WTC11 (cell line): Measurements from ENCODE around the gene RRAGA. TPM values are rescaled to one million over a fixed set of nuclear protein-coding genes. Genes with fewer than 3 reads are reported as not detected.

ENCODE experiments used
- ATAC-seq: fragments of 200-7000 bp; cut with Tn5 transposase; 2 replicates; pipeline ENCODE4 v1.10.0; 2021; ENCODE audit warnings: mild to moderate bottlenecking, moderate library complexity
- CTCF ChIA-PET: fragments of 300-600 bp; sonication (Branson Sonifier 250); formaldehyde crosslinking; loops from one replicate; lab custom pipeline; 2021; ENCODE audit warnings: antibody characterized with exemption; lab: Charles Lee
- POLR2A ChIA-PET: fragments of 350-600 bp; sonication (Branson Sonifier 250); formaldehyde crosslinking; loops from one replicate; lab custom pipeline; 2021; ENCODE audit warnings: antibody characterized with exemption; lab: Charles Lee
- DNase-seq: peaks from one replicate; pipeline ENCODE4 v3.0.0; 2021; ENCODE audit warnings: low spot score
- H3K27ac Mint-ChIP-seq: 2 replicates; pipeline ENCODE4 v1.8.0; 2021; ENCODE audit warnings: mixed read lengths
- H3K27me3 Mint-ChIP-seq: 2 replicates; pipeline ENCODE4 v1.8.0; 2021; ENCODE audit warnings: low read depth, mild to moderate bottlenecking, moderate library complexity, mixed read lengths
- H3K36me3 Mint-ChIP-seq: 2 replicates; pipeline ENCODE4 v1.8.0; 2021; ENCODE audit warnings: mixed read lengths
- H3K4me1 Mint-ChIP-seq: 2 replicates; pipeline ENCODE4 v1.8.0; 2022; ENCODE audit warnings: mixed read lengths
- H3K4me3 Mint-ChIP-seq: 2 replicates; pipeline ENCODE4 v1.8.0; 2021; ENCODE audit warnings: mild to moderate bottlenecking, moderate library complexity, mixed read lengths
- H3K9me3 Mint-ChIP-seq: 2 replicates; pipeline ENCODE4 v1.8.0; 2021; ENCODE audit warnings: mixed read lengths
- CBFB ChIP-seq: sonication (generic); formaldehyde crosslinking; IDR thresholded peaks from 2 replicates; pipeline ENCODE4 v1.8.1; 2022; ENCODE audit warnings: mild to moderate bottlenecking, low read depth, missing genetic modification reagents
- ELF4 ChIP-seq: sonication (generic); formaldehyde crosslinking; IDR thresholded peaks from 2 replicates; pipeline ENCODE4 v1.8.1; 2022; ENCODE audit warnings: low read depth, mild to moderate bottlenecking, moderate library complexity, missing genetic modification reagents
- ESRRA ChIP-seq: sonication (generic); formaldehyde crosslinking; IDR thresholded peaks from 2 replicates; pipeline ENCODE4 v1.8.1; 2022; ENCODE audit warnings: mild to moderate bottlenecking, missing genetic modification reagents, borderline replicate concordance
- FOXK1 ChIP-seq: sonication (generic); formaldehyde crosslinking; IDR thresholded peaks from 2 replicates; pipeline ENCODE4 v1.8.0; 2022; ENCODE audit warnings: mild to moderate bottlenecking, moderate library complexity, missing genetic modification reagents
- GABPB1 ChIP-seq: sonication (generic); formaldehyde crosslinking; IDR thresholded peaks from 2 replicates; pipeline ENCODE4 v1.8.1; 2023; ENCODE audit warnings: mild to moderate bottlenecking, missing genetic modification reagents
- NFE2L1 ChIP-seq: sonication (generic); formaldehyde crosslinking; IDR thresholded peaks from 2 replicates; pipeline ENCODE4 v1.8.1; 2023; ENCODE audit warnings: missing genetic modification reagents
- NR3C1 ChIP-seq: sonication (generic); formaldehyde crosslinking; conservative IDR thresholded peaks from 2 replicates; pipeline ENCODE4 v1.8.1; 2023; ENCODE audit warnings: low read depth, mild to moderate bottlenecking, missing genetic modification reagents
- SP1 ChIP-seq: sonication (generic); formaldehyde crosslinking; conservative IDR thresholded peaks from 2 replicates; pipeline ENCODE4 v1.8.1; 2022; ENCODE audit warnings: missing genetic modification reagents
- ZNF121 ChIP-seq: sonication (generic); formaldehyde crosslinking; IDR thresholded peaks from 2 replicates; pipeline ENCODE4 v1.8.0; 2023; ENCODE audit warnings: missing genetic modification reagents
- ZNF138 ChIP-seq: sonication (generic); formaldehyde crosslinking; conservative IDR thresholded peaks from 2 replicates; pipeline ENCODE4 v1.8.1; 2022; ENCODE audit warnings: mild to moderate bottlenecking, moderate library complexity, missing genetic modification reagents
- ZNF423 ChIP-seq: fragments of 250-450 bp; sonication (Bioruptor Pico); IDR thresholded peaks from 2 replicates; pipeline ENCODE4 v2.1.2; 2022; ENCODE audit warnings: mild to moderate bottlenecking, moderate library complexity
- total RNA-seq: library from RNA; stranded (reverse); gene quantifications from 3 replicates; pipeline ENCODE4 v1.2.3, GENCODE V29; 2021
- TF ChIP-seq, protein P1 (sequence below): fragments of 250-450 bp; sonication (Bioruptor Pico); IDR thresholded peaks from 2 replicates; pipeline ENCODE4 v2.1.2; 2022; ENCODE audit warnings: mild to moderate bottlenecking, moderate library complexity
- TF ChIP-seq, protein P2 (sequence below): sonication (generic); formaldehyde crosslinking; IDR thresholded peaks from 2 replicates; pipeline ENCODE4 v1.8.0; 2022; ENCODE audit warnings: mild to moderate bottlenecking, missing genetic modification reagents
- TF ChIP-seq, protein P3 (sequence below): sonication (generic); formaldehyde crosslinking; IDR thresholded peaks from 2 replicates; pipeline ENCODE4 v1.8.1; 2023; ENCODE audit warnings: mild to moderate bottlenecking, missing genetic modification reagents, borderline replicate concordance
- TF ChIP-seq, protein P4 (sequence below): sonication (generic); formaldehyde crosslinking; IDR thresholded peaks from 2 replicates; pipeline ENCODE4 v1.8.1; 2023; ENCODE audit warnings: mild to moderate bottlenecking, missing genetic modification reagents
- TF ChIP-seq, protein P5 (sequence below): sonication (generic); formaldehyde crosslinking; IDR thresholded peaks from 2 replicates; pipeline ENCODE4 v1.8.1; 2022; ENCODE audit warnings: mild to moderate bottlenecking, missing genetic modification reagents, moderate library complexity, borderline replicate concordance

Gene RRAGA
- total RNA-seq, 1 experiment from 2014 or later = 50.1 TPM

DNA sequence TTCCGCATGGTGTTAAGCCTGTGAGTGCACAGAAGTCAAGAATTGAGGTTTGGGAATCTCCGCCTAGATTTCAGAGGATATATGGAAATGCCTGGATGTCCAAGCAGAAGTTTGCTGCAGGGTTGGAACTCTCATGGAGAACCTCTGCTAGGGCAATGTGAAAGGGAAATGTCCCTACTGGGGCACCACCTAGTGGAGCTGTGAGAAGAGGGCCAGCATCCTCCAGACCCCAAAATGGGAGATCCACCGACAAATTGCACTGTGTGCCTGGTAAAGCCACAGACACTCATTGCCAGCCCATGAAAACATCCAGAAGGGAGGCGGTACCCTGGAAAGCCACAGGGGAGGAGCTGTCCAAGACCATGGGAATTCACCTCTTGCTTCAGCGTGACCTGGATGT is 12.6 kb upstream of the RRAGA start:
- Mint-ChIP-seq H3K27ac (no peak overlapping the region), H3K4me1 (peaks cover 4% of the 10 kb centered on the region), H3K27me3 (no peaks in the 10 kb centered on the region; the same call in 1 of the 2 replicates), H3K4me3 (no peak overlapping the region), H3K9me3 (peaks cover 29% of the 10 kb centered on the region), H3K36me3 (peaks cover 21% of the 10 kb centered on the region)
- no peak for DNase-seq
- ChIA-PET POLR2A (no interaction called here), CTCF (interaction anchor here (0.6 to 1.3 kb wide), 3 partner anchors 12 to 429 kb away, joined by 3 to 6 read pairs (median 5); partner anchors contain the start of gene RRAGA)
- TF ChIP-seq, protein P1, sequence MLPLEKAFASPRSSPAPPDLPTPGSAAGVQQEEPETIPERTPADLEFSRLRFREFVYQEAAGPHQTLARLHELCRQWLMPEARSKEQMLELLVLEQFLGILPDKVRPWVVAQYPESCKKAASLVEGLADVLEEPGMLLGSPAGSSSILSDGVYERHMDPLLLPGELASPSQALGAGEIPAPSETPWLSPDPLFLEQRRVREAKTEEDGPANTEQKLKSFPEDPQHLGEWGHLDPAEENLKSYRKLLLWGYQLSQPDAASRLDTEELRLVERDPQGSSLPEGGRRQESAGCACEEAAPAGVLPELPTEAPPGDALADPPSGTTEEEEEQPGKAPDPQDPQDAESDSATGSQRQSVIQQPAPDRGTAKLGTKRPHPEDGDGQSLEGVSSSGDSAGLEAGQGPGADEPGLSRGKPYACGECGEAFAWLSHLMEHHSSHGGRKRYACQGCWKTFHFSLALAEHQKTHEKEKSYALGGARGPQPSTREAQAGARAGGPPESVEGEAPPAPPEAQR (CRISPR knock-in tag) = 0 out of 2 replicates have a peak, but pooled peaks have one; percentile 2
- TF ChIP-seq ELF4 (0 out of 2 replicates have a peak, but pooled peaks have one; percentile 32), ESRRA (CRISPR knock-in tag) (no peak), CBFB (CRISPR knock-in tag) (no peak)
- ATAC-seq = peak; percentile 41; the same call in 1 of the 2 replicates

DNA sequence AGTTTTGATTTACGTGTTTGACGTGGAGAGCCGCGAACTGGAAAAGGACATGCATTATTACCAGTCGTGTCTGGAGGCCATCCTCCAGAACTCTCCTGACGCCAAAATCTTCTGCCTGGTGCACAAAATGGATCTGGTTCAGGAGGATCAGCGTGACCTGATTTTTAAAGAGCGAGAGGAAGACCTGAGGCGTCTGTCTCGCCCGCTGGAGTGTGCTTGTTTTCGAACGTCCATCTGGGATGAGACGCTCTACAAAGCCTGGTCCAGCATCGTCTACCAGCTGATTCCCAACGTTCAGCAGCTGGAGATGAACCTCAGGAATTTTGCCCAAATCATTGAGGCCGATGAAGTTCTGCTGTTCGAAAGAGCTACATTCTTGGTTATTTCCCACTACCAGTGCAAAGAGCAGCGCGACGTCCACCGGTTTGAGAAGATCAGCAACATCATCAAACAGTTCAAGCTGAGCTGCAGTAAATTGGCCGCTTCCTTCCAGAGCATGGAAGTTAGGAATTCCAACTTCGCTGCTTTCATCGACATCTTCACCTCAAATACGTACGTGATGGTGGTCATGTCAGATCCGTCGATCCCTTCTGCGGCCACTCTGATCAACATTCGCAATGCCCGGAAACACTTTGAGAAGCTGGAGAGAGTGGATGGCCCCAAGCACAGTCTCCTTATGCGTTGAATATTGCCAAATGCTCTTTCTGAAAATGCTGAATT is 850 bp downstream of the RRAGA start:
- Mint-ChIP-seq H3K9me3 (no peaks in the 10 kb centered on the region), H3K27ac (peak overlapping the region; percentile 64)
- POLR2A ChIA-PET = interaction anchor here (0.6 to 1.8 kb wide), 3 partner anchors 181 to 1604 kb away, joined by 3 to 8 read pairs (median 7); partner anchors contain the start of gene DENND4C
- TF ChIP-seq NR3C1 = 0 out of 2 replicates have a peak, but pooled peaks have one; percentile 14
- TF ChIP-seq ELF4 = no peak
- TF ChIP-seq, all 79 proteins: peak for 1
- ATAC-seq (no peak), DNase-seq (no peak)
- peak overlapping the region; percentile 87 for H3K4me3 Mint-ChIP-seq
- no peaks in the 10 kb centered on the region for H3K27me3 Mint-ChIP-seq
- CTCF ChIA-PET = interaction anchor here (1.3 to 7.3 kb wide), 3 partner anchors 124 to 415 kb away, joined by 3 to 58 read pairs (median 37); no protein-coding TSS in a partner anchor
- H3K4me1 Mint-ChIP-seq = peaks cover 44% of the 10 kb centered on the region
- no peaks in the 10 kb centered on the region for H3K36me3 Mint-ChIP-seq

DNA sequence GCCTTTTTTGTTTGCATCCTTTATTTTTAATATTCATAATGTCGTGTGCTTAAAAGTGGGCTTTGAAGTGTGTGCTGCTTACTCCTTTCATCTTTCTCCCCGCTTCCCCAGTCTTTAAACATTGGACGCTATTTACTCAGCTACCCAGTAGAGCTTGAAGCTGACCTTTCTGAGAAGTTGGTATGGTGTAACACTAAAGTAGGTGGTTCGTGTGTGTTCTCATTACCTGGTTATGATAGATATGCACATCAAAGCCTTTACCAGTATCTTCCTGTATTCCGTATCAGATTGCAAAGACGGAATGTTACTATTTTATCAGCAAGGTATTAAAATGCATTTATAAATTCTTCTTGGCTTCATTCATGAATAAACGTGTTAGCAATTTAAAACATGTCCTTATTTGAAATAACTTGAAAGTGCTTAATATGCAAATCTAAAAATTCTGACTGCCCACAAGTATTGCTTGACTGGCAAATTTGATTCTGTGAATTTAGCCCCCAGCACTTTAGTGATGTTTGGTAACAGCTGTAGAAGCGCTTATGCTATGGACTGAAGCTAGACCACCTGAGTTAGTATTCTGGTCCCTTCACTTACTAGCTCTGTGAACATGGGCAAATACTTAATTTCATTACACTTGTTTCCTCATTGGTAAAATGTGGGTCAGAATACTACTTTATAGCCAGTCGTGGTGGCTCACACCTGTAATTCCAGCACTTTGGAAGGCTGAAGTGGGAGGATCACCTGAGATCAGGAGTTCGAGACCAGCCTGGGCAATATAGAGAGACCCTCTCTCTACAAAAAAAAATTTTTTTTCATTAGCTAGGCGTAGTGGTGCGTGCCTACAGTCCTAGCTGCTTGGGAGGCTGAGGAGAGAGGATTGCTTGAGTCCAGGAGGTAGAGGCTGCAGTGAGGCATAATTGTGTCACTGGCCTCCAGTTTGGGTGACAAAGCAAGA is 1.7 kb downstream of the RRAGA start:
- POLR2A ChIA-PET = interaction anchor here (0.6 to 1.8 kb wide), 4 partner anchors 179 to 1603 kb away, joined by 3 to 8 read pairs (median 5); partner anchors contain the start of gene DENND4C

DNA sequence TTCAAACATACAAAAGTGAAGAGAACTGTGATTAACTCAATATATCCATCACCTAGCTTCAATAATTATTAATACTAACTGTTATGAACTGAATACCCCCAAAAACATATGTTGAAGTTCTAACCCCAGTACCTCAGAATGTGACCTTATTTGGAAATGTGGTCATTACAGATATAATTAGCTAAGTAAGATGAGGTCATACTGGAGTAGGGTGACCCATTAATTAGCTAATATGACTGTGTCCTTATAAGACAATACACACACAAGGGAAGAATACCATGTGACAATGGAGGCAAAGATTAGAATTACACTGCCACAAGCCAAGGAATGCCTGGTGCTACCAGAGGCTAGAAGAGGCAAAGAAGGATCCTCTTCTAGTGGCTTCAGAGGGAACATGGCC is 7.8 kb downstream of the RRAGA start:
- Mint-ChIP-seq H3K27ac (peak overlapping the region; percentile 19; the same call in 1 of the 2 replicates), H3K4me1 (peaks cover 21% of the 10 kb centered on the region), H3K36me3 (peaks cover 62% of the 10 kb centered on the region), H3K9me3 (no peaks in the 10 kb centered on the region), H3K27me3 (no peaks in the 10 kb centered on the region), H3K4me3 (no peak overlapping the region)
- no peak for ATAC-seq
- POLR2A ChIA-PET = no interaction called here
- CTCF ChIA-PET = interaction anchor here (1.0 kb wide), 1 partner anchor 408 kb away, joined by 3 read pairs; no protein-coding TSS in a partner anchor
- DNase-seq = no peak
- TF ChIP-seq CBFB (CRISPR knock-in tag) = no peak
- TF ChIP-seq, protein P2, sequence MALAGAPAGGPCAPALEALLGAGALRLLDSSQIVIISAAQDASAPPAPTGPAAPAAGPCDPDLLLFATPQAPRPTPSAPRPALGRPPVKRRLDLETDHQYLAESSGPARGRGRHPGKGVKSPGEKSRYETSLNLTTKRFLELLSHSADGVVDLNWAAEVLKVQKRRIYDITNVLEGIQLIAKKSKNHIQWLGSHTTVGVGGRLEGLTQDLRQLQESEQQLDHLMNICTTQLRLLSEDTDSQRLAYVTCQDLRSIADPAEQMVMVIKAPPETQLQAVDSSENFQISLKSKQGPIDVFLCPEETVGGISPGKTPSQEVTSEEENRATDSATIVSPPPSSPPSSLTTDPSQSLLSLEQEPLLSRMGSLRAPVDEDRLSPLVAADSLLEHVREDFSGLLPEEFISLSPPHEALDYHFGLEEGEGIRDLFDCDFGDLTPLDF (CRISPR knock-in tag) = no peak
- no peak for TF ChIP-seq SP1 (CRISPR knock-in tag)
- no peak for TF ChIP-seq ZNF138 (CRISPR knock-in tag)
- no peak for TF ChIP-seq FOXK1 (CRISPR knock-in tag)
- TF ChIP-seq NFE2L1 (CRISPR knock-in tag) = no peak
- TF ChIP-seq, protein P3, sequence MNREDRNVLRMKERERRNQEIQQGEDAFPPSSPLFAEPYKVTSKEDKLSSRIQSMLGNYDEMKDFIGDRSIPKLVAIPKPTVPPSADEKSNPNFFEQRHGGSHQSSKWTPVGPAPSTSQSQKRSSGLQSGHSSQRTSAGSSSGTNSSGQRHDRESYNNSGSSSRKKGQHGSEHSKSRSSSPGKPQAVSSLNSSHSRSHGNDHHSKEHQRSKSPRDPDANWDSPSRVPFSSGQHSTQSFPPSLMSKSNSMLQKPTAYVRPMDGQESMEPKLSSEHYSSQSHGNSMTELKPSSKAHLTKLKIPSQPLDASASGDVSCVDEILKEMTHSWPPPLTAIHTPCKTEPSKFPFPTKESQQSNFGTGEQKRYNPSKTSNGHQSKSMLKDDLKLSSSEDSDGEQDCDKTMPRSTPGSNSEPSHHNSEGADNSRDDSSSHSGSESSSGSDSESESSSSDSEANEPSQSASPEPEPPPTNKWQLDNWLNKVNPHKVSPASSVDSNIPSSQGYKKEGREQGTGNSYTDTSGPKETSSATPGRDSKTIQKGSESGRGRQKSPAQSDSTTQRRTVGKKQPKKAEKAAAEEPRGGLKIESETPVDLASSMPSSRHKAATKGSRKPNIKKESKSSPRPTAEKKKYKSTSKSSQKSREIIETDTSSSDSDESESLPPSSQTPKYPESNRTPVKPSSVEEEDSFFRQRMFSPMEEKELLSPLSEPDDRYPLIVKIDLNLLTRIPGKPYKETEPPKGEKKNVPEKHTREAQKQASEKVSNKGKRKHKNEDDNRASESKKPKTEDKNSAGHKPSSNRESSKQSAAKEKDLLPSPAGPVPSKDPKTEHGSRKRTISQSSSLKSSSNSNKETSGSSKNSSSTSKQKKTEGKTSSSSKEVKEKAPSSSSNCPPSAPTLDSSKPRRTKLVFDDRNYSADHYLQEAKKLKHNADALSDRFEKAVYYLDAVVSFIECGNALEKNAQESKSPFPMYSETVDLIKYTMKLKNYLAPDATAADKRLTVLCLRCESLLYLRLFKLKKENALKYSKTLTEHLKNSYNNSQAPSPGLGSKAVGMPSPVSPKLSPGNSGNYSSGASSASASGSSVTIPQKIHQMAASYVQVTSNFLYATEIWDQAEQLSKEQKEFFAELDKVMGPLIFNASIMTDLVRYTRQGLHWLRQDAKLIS (CRISPR knock-in tag) = no peak

More for the DNA sequence above, 1.7 kb downstream of the RRAGA start:
- H3K4me1 Mint-ChIP-seq = peaks cover 44% of the 10 kb centered on the region
- H3K36me3 Mint-ChIP-seq = peaks cover 3% of the 10 kb centered on the region
- ATAC-seq (no peak), DNase-seq (no peak)
- CTCF ChIA-PET = interaction anchor here (0.9 to 7.3 kb wide), 3 partner anchors 123 to 414 kb away, joined by 3 to 58 read pairs (median 37); no protein-coding TSS in a partner anchor
- TF ChIP-seq, protein P4, sequence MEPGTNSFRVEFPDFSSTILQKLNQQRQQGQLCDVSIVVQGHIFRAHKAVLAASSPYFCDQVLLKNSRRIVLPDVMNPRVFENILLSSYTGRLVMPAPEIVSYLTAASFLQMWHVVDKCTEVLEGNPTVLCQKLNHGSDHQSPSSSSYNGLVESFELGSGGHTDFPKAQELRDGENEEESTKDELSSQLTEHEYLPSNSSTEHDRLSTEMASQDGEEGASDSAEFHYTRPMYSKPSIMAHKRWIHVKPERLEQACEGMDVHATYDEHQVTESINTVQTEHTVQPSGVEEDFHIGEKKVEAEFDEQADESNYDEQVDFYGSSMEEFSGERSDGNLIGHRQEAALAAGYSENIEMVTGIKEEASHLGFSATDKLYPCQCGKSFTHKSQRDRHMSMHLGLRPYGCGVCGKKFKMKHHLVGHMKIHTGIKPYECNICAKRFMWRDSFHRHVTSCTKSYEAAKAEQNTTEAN (CRISPR knock-in tag) = no peak
- peak; percentile 59; the same call in 1 of the 2 replicates for TF ChIP-seq ZNF121
- 0 out of 2 replicates have a peak, but pooled peaks have one; percentile 29 for TF ChIP-seq GABPB1 (CRISPR knock-in tag)
- TF ChIP-seq, protein P5, sequence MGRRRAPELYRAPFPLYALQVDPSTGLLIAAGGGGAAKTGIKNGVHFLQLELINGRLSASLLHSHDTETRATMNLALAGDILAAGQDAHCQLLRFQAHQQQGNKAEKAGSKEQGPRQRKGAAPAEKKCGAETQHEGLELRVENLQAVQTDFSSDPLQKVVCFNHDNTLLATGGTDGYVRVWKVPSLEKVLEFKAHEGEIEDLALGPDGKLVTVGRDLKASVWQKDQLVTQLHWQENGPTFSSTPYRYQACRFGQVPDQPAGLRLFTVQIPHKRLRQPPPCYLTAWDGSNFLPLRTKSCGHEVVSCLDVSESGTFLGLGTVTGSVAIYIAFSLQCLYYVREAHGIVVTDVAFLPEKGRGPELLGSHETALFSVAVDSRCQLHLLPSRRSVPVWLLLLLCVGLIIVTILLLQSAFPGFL (CRISPR knock-in tag) = no peak
- no peak for TF ChIP-seq ZNF423
- no peaks in the 10 kb centered on the region for H3K27me3 Mint-ChIP-seq
- peak overlapping the region; percentile 87 for H3K4me3 Mint-ChIP-seq
- no peak overlapping the region for H3K27ac Mint-ChIP-seq
- H3K9me3 Mint-ChIP-seq = no peaks in the 10 kb centered on the region
